Stimulated activated CD8-positive, alpha-beta memory T cell treated with anti-CD3 and anti-CD28 coated beads, Interleukin-15, amount 100 ng/mL, for 1 hour (primary cell): Measurements from ENCODE around the gene TSEN34.
"Not testable (repeated sequence)": the region's sequence is repeated elsewhere in the genome, so short reads cannot be mapped to it uniquely, and the experiment has no call there.

ENCODE experiments used
- DNase-seq: peaks from one replicate; pipeline ENCODE4 v3.0.0-alpha.2; 2020; ENCODE audit warnings: low read depth

TSEN34 gene

GRCh38 chr19:54188215-54188871 is 2.8 kb upstream of the TSEN34 start:
- DNase-seq: peak; percentile 45

GRCh38 chr19:54189145-54189734 is 1.9 kb upstream of the TSEN34 start, which contains the start of gene MBOAT7:
TSS of gene MBOAT7 (minus strand) at chr19:54189580. CDS start at chr19:54188508, 1,072 bp downstream.
- DNase-seq: no peak

- peak; percentile 99 for DNase-seq
These were observed 1.2 kb upstream of the TSEN34 start for GRCh38 chr19:54189735-54190502.

- DNase-seq: peak; percentile 99
These were observed 551 bp upstream of the TSEN34 start for GRCh38 chr19:54190503-54191010.

GRCh38 chr19:54191811-54192453 is 824 bp downstream of the TSEN34 start:
- DNase-seq: no peak

- DNase-seq: no peak
These were observed 1.9 kb downstream of the TSEN34 start for GRCh38 chr19:54193011-54193410.

- not testable (repeated sequence) for DNase-seq
These were observed 3.4 kb downstream of the TSEN34 start for GRCh38 chr19:54194463-54194862.

- no peak for DNase-seq
These were observed 5.4 kb downstream of the TSEN34 start for GRCh38 chr19:54196536-54196935.

GRCh38 chr19:54197121-54197520 is 6.0 kb downstream of the TSEN34 start:
- DNase-seq: no peak

- DNase-seq: no peak
These were observed 8.3 kb downstream of the TSEN34 start for GRCh38 chr19:54199401-54199800.

- DNase-seq: no peak
These were observed 10.1 kb downstream of the TSEN34 start for GRCh38 chr19:54201172-54201701.

- no peak for DNase-seq
These were observed 10.9 kb downstream of the TSEN34 start for GRCh38 chr19:54201980-54202379.

- no peak for DNase-seq
These were observed 12.1 kb downstream of the TSEN34 start for GRCh38 chr19:54203151-54203611.

GRCh38 chr19:54204767-54205468 is 13.8 kb downstream of the TSEN34 start:
- DNase-seq: no peak

GRCh38 chr19:54206030-54206830 is 15.1 kb downstream of the TSEN34 start:
- no peak for DNase-seq

- DNase-seq: no peak
These were observed 15.7 kb downstream of the TSEN34 start for GRCh38 chr19:54206831-54207177.

GRCh38 chr19:54207193-54207592 is 16.1 kb downstream of the TSEN34 start:
- not testable (repeated sequence) for DNase-seq

GRCh38 chr19:54207676-54207982 is 16.5 kb downstream of the TSEN34 start:
- DNase-seq: no peak

- DNase-seq: no peak
These were observed 17.1 kb downstream of the TSEN34 start for GRCh38 chr19:54207983-54208783.

- DNase-seq: no peak
These were observed 17.6 kb downstream of the TSEN34 start for GRCh38 chr19:54208784-54209057.
